ENCODE measurements around the gene ACSS3.

Gene ACSS3

DNA sequence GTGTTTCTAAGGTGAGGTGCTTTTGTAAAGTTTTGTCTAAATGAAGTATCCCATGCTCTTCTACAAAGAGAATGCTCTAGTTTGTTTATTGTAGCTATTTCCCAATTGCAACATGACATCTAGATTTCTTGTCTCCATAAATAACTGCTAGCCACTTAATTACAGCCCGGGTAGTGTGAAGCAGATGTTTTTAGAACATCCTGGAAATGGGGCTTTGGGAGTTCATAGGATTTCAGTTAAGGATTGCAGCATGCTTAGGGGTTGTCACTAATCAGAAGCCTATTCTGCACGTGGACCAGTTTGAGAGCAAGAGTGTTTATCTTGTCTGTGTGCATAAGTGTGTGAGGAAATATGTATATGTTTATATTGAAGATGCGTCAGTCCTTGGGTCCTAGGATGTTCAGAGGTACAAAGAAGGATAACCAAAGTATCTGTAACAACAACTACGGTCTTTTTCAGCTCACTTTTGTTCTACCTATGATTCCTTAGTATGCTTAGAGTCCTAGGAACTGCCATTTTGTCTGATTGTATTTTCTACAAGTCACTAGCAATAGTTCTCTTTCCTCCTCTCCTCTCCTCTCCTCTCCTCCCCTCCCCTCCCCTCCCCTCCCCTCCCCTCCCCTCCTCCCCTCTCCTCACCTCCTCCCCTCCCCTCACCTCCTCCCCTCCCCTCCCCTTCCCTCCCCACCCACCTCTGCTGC is 135.3 kb downstream of the ACSS3 start:
- ChIA-PET CTCF (no interaction called here), POLR2A (no interaction called here)
- Histone ChIP-seq H3K9me3 (ENCODE audit: control insufficient read depth, insufficient read depth, low read depth, low read length) (no peaks in the 10 kb centered on the region), H3K27ac (ENCODE audit: extremely low read depth, low read depth, low read length) (no peak overlapping the region), H3K4me1 (ENCODE audit: control insufficient read depth, insufficient read depth, low read length) (peaks cover 8% of the 10 kb centered on the region), H3K4me3 (ENCODE audit: low read depth, low read length) (no peak overlapping the region), H3K36me3 (ENCODE audit: control insufficient read depth in 2 of 2, insufficient read depth in 1 of 2, low read length in 2 of 2) (no peaks in the 10 kb centered on the region)
- TF ChIP-seq ZNF677 (tag by site-specific recombination; IDR thresholded peaks at IDR 0.05) (no peak), ZNF558 (tag by site-specific recombination; IDR thresholded peaks at IDR 0.05) (no peak), ZBTB20 (tag by site-specific recombination; IDR thresholded peaks at IDR 0.05) (no peak), GFI1B (tag by site-specific recombination; IDR thresholded peaks at IDR 0.05) (no peak), HOXC10 (CRISPR knock-in tag; IDR thresholded peaks at IDR 0.05) (no peak), ZNF670 (tag by site-specific recombination; IDR thresholded peaks at IDR 0.05; ENCODE audit: low read depth) (no peak), ZNF391 (tag by site-specific recombination; IDR thresholded peaks at IDR 0.05; ENCODE audit: borderline replicate concordance, low read depth) (no peak)
- TF ChIP-seq, protein P1, sequence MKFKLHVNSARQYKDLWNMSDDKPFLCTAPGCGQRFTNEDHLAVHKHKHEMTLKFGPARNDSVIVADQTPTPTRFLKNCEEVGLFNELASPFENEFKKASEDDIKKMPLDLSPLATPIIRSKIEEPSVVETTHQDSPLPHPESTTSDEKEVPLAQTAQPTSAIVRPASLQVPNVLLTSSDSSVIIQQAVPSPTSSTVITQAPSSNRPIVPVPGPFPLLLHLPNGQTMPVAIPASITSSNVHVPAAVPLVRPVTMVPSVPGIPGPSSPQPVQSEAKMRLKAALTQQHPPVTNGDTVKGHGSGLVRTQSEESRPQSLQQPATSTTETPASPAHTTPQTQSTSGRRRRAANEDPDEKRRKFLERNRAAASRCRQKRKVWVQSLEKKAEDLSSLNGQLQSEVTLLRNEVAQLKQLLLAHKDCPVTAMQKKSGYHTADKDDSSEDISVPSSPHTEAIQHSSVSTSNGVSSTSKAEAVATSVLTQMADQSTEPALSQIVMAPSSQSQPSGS (tag by site-specific recombination; IDR thresholded peaks at IDR 0.05; ENCODE audit: low read depth) = no peak
- TF ChIP-seq, protein P2, sequence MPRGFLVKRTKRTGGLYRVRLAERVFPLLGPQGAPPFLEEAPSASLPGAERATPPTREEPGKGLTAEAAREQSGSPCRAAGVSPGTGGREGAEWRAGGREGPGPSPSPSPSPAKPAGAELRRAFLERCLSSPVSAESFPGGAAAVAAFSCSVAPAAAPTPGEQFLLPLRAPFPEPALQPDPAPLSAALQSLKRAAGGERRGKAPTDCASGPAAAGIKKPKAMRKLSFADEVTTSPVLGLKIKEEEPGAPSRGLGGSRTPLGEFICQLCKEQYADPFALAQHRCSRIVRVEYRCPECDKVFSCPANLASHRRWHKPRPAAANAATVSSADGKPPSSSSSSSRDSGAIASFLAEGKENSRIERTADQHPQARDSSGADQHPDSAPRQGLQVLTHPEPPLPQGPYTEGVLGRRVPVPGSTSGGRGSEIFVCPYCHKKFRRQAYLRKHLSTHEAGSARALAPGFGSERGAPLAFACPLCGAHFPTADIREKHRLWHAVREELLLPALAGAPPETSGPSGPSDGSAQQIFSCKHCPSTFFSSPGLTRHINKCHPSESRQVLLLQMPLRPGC (tag by site-specific recombination; IDR thresholded peaks at IDR 0.05) = no peak

DNA sequence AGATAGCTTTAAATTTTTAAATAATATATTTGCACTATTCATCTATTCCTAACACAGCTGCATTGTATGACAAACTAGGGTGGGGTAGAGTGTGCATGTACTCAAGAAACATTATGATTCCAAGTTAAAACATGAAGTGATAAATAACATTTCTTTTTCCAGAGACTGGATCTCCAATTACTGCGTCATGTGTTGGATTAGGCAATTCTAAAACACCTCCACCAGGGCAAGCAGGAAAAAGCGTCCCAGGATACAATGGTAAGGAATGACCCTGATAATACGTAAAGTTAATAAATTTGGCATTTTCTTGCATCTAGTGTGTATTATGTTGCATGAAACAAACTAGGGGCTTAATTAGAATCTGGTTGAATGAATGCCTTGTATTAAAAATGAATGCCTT is 138.9 kb downstream of the ACSS3 start:
- Histone ChIP-seq H3K36me3 (ENCODE audit: control insufficient read depth in 2 of 2, insufficient read depth in 1 of 2, low read length in 2 of 2) (no peaks in the 10 kb centered on the region), H3K4me1 (ENCODE audit: control insufficient read depth, insufficient read depth, low read length) (no peaks in the 10 kb centered on the region; the same call in 1 of the 2 replicates), H3K9me3 (ENCODE audit: control insufficient read depth, insufficient read depth, low read depth, low read length) (no peaks in the 10 kb centered on the region), H3K27ac (ENCODE audit: extremely low read depth, low read depth, low read length) (no peak overlapping the region), H3K4me3 (ENCODE audit: low read depth, low read length) (no peak overlapping the region)
- TF ChIP-seq ZNF585B (tag by site-specific recombination; IDR thresholded peaks at IDR 0.05) = no peak
- TF ChIP-seq ZBTB17 (tag by site-specific recombination; IDR thresholded peaks at IDR 0.05) = no peak
- TF ChIP-seq, protein P3, sequence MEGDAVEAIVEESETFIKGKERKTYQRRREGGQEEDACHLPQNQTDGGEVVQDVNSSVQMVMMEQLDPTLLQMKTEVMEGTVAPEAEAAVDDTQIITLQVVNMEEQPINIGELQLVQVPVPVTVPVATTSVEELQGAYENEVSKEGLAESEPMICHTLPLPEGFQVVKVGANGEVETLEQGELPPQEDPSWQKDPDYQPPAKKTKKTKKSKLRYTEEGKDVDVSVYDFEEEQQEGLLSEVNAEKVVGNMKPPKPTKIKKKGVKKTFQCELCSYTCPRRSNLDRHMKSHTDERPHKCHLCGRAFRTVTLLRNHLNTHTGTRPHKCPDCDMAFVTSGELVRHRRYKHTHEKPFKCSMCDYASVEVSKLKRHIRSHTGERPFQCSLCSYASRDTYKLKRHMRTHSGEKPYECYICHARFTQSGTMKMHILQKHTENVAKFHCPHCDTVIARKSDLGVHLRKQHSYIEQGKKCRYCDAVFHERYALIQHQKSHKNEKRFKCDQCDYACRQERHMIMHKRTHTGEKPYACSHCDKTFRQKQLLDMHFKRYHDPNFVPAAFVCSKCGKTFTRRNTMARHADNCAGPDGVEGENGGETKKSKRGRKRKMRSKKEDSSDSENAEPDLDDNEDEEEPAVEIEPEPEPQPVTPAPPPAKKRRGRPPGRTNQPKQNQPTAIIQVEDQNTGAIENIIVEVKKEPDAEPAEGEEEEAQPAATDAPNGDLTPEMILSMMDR (tag by site-specific recombination; IDR thresholded peaks at IDR 0.05) = no peak
- no peak for TF ChIP-seq ZBTB48 (tag by site-specific recombination; IDR thresholded peaks at IDR 0.05)
- TF ChIP-seq ZNF292 (tag by site-specific recombination; IDR thresholded peaks at IDR 0.05; ENCODE audit: borderline replicate concordance, low read depth) = no peak
- TF ChIP-seq, protein P4, sequence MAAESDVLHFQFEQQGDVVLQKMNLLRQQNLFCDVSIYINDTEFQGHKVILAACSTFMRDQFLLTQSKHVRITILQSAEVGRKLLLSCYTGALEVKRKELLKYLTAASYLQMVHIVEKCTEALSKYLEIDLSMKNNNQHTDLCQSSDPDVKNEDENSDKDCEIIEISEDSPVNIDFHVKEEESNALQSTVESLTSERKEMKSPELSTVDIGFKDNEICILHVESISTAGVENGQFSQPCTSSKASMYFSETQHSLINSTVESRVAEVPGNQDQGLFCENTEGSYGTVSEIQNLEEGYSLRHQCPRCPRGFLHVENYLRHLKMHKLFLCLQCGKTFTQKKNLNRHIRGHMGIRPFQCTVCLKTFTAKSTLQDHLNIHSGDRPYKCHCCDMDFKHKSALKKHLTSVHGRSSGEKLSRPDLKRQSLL (tag by site-specific recombination; IDR thresholded peaks at IDR 0.05) = no peak
- no peak for TF ChIP-seq ZNF133 (tag by site-specific recombination; IDR thresholded peaks at IDR 0.05)
- TF ChIP-seq, protein P5, sequence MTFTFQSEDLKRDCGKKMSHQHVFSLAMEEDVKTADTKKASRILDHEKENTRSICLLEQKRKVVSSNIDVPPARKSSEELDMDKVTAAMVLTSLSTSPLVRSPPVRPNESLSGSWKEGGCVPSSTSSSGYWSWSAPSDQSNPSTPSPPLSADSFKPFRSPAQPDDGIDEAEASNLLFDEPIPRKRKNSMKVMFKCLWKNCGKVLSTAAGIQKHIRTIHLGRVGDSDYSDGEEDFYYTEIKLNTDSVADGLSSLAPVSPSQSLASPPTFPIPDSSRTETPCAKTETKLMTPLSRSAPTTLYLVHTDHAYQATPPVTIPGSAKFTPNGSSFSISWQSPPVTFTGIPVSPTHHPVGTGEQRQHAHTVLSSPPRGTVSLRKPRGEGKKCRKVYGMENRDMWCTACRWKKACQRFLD (tag by site-specific recombination; IDR thresholded peaks at IDR 0.05) = no peak
- TF ChIP-seq, protein P6, sequence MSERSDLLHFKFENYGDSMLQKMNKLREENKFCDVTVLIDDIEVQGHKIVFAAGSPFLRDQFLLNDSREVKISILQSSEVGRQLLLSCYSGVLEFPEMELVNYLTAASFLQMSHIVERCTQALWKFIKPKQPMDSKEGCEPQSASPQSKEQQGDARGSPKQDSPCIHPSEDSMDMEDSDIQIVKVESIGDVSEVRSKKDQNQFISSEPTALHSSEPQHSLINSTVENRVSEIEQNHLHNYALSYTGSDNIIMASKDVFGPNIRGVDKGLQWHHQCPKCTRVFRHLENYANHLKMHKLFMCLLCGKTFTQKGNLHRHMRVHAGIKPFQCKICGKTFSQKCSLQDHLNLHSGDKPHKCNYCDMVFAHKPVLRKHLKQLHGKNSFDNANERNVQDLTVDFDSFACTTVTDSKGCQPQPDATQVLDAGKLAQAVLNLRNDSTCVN (tag by site-specific recombination; optimal IDR thresholded peaks at IDR 0.05) = no peak
- no peak for TF ChIP-seq ZNF626 (tag by site-specific recombination; IDR thresholded peaks at IDR 0.05)
- no peak for TF ChIP-seq ZNF155 (tag by site-specific recombination; IDR thresholded peaks at IDR 0.05)
- ChIA-PET POLR2A (no interaction called here), CTCF (no interaction called here)
